Adrenal gland (tissue), 12 donors: Measurements from ENCODE around the gene ZWILCH. TPM values are rescaled to one million over a fixed set of nuclear protein-coding genes. Genes with fewer than 3 reads are reported as not detected.

ENCODE experiments used
- DNase-seq, 7 donors: peaks; one replicate each; pipeline ENCODE4 v3.0.0-alpha.2; 2019 to 2020
- H3K27ac ChIP-seq, 5 donors: fragments of 200-600 bp; sonication (generic) in 4 of 5; 1 replicate in 3 of 5; 2 replicates in 2 of 5; pipeline versions ENCODE4 v1.5.1 to v1.8.0; 2016 to 2020; ENCODE audit warnings: mild to moderate bottlenecking in 1 of 5
- H3K27me3 ChIP-seq: fragments of 200-600 bp; 2 replicates; pipeline ENCODE4 v1.8.0; 2021
- H3K36me3 ChIP-seq, 2 donors: fragments of 200-600 bp; replicated peaks in 1 of 2; 1 replicate in 1 of 2; 2 replicates in 1 of 2; pipeline versions ENCODE4 v1.5.1 to v1.8.0; 2018 to 2022
- H3K4me1 ChIP-seq, 2 donors: fragments of 200-600 bp; replicated peaks in 1 of 2; 1 replicate in 1 of 2; 2 replicates in 1 of 2; pipeline versions ENCODE4 v1.5.1 to v1.8.0; 2018 to 2021
- H3K4me3 ChIP-seq, 4 donors: fragments of 200-600 bp; sonication (generic) in 3 of 4; one replicate each; pipeline ENCODE4 v1.5.1; 2016 to 2018
- H3K9me3 ChIP-seq, 3 donors: fragments of 200-600 bp; sonication (generic) in 1 of 3; replicated peaks in 1 of 3; 1 replicate in 2 of 3; 2 replicates in 1 of 3; pipeline versions ENCODE4 v1.5.1 to v1.8.0; 2016 to 2021
- POLR2A ChIP-seq, 2 donors: fragments of 450-650 bp; IDR thresholded peaks; one replicate each; pipeline ENCODE4 v1.6.1; 2017; ENCODE audit warnings: antibody characterized with exemption in 2 of 2, mild to moderate bottlenecking in 2 of 2, moderate library complexity in 1 of 2
- WGBS, 4 donors: extraction: QIAGEN DNeasy Blood & Tissue Kit in 2 of 4; methylation state at CpG; one replicate each; pipeline versions ENCODE4 v1.1.5 to v1.1.7; 2013 to 2017; 5-methylcytosine and 5-hydroxymethylcytosine counted together
- intact Hi-C, 2 donors: fragments of 100-400 bp; cut with DNase I; formaldehyde crosslinking; loops; one replicate each; pipeline versions ENCODE4 v1.14.1 to v1.15.0; 2022 to 2023
- polyA plus RNA-seq, 3 donors: library from polyadenylated mRNA; stranded (reverse); fragments of 200-250 nt in 2 of 3; fragments of 350-450 nt in 1 of 3; fragmentation: Illumina TruSeq in 1 of 3; extraction: RNeasy Lipid Tissue Mini Kit (QIAGEN cat#74804) in 1 of 3; gene quantifications; one replicate each; pipeline ENCODE4 v1.2.3, GENCODE V29; 2013 to 2014
- total RNA-seq, 9 donors: library from RNA; depleted of rRNA in 4 of 9; stranded (reverse); fragments of >200 nt in 4 of 9; fragments of 120-200 nt in 1 of 9; fragmentation: NEBNext Ultra II Directional in 1 of 9; extraction: Animal tissue kit (Norgen Biotek cat#: 25700) in 1 of 9; gene quantifications; one replicate each; pipeline versions ENCODE4 v1.1.0 to v1.2.4, GENCODE V29; 2013 to 2023
- TF ChIP-seq, protein P1 (sequence below), 6 experiments: fragments of 450-650 bp in 4 of 6; fragments of 200-600 bp in 2 of 6; sonication (generic) in 1 of 6; IDR thresholded peaks; 1 replicate in 5 of 6; 2 replicates in 1 of 6; pipeline versions ENCODE4 v1.5.1 to v1.8.0; 2016 to 2021; ENCODE audit warnings: antibody characterized with exemption in 6 of 6, mild to moderate bottlenecking in 2 of 6, moderate library complexity in 1 of 6
- donor health status: healthy with polysubstance abuse.
- donor health status: Bipolar disorder and iron deficiency.
- donor health status: DM: yes; HTN: yes; CAD: no.
- donor health status: DM: no; HTN: no; CAD: no.
- donor health status: DM: no; HTN: no; CAD: no.
- donor health status: DM: yes; HTN: yes; CAD: no.

ZWILCH gene
- total and polyA plus RNA-seq, 12 donors: 1.1 to 11.4 (median 3.8) TPM

DNA sequence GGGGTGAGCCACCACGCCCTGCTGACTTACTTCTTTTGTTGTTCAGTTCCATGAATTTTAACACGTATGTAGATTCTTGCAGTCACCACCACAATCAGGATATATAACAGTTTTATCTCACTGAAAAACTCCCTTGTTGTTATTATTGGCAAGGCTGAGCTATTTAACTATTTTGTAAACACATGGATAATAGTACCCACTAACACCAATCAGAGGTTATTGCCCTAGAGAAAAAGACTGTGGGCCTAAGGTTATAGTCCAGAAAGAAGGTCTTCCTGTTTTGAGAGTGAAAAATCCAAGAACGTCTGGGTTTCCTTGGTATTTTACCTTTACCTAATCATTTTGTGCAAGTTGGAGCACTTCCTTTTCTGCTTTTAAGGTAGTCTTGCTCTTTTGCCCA is 9.5 kb downstream of the ZWILCH start:
- no peaks in the 10 kb centered on the region for H3K9me3 ChIP-seq
- TF ChIP-seq POLR2A (IDR thresholded peaks at IDR 0.05): no peak
- TF ChIP-seq, protein P1, sequence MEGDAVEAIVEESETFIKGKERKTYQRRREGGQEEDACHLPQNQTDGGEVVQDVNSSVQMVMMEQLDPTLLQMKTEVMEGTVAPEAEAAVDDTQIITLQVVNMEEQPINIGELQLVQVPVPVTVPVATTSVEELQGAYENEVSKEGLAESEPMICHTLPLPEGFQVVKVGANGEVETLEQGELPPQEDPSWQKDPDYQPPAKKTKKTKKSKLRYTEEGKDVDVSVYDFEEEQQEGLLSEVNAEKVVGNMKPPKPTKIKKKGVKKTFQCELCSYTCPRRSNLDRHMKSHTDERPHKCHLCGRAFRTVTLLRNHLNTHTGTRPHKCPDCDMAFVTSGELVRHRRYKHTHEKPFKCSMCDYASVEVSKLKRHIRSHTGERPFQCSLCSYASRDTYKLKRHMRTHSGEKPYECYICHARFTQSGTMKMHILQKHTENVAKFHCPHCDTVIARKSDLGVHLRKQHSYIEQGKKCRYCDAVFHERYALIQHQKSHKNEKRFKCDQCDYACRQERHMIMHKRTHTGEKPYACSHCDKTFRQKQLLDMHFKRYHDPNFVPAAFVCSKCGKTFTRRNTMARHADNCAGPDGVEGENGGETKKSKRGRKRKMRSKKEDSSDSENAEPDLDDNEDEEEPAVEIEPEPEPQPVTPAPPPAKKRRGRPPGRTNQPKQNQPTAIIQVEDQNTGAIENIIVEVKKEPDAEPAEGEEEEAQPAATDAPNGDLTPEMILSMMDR (IDR thresholded peaks at IDR 0.05): no peak
- no peaks in the 10 kb centered on the region for H3K27me3 ChIP-seq
- intact Hi-C loops: no loop called here
- no peak overlapping the region for H3K4me3 ChIP-seq
- H3K36me3 ChIP-seq: no peaks in the 10 kb centered on the region
- 77 to 93% (median 79%) methylated on average over 3 of the region's 3 CpGs for WGBS, 4 donors
- no peak for DNase-seq
- no peaks in the 10 kb centered on the region for H3K4me1 ChIP-seq
- H3K27ac ChIP-seq: no peak overlapping the region

DNA sequence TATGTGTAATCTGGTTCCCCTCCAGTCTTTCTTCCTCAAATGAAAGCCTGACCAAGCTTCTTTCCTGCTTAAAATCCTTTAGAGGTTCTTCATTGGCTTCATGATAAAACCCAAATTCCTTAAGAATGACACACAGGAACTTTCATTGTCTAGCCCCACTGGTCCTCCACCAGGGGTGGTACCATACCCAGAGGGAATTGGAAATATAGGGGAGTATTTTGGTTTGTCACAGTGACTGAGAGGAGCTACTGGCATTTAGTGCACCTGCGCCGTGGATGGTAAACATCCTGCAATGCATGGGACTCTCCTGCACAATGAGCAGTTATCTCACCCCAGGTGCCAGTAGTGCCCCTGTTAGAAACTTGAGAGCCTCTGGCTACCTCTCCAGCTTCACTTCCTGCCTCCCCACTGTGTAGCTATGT is 10.8 kb downstream of the ZWILCH start:
- TF ChIP-seq, protein P1 (IDR thresholded peaks at IDR 0.05): no peak
- TF ChIP-seq POLR2A (IDR thresholded peaks at IDR 0.05): no peak
- Histone ChIP-seq H3K27me3 (no peaks in the 10 kb centered on the region), H3K36me3 (no peaks in the 10 kb centered on the region), H3K9me3 (no peaks in the 10 kb centered on the region), H3K4me1 (no peaks in the 10 kb centered on the region), H3K4me3 (no peak overlapping the region), H3K27ac (no peak overlapping the region)
- 94 to 100% (median 99%) methylated on average over 1 to 2 of the region's 2 CpGs for WGBS, 4 donors
- no peak for DNase-seq
- intact Hi-C loops: no loop called here

- H3K4me3 ChIP-seq: no peak overlapping the region
- H3K36me3 ChIP-seq: no peaks in the 10 kb centered on the region
- no peak for TF ChIP-seq POLR2A (IDR thresholded peaks at IDR 0.05)
- TF ChIP-seq, protein P1 (IDR thresholded peaks at IDR 0.05): no peak
- intact Hi-C loops: no loop called here
- H3K4me1 ChIP-seq: no peaks in the 10 kb centered on the region
- H3K27me3 ChIP-seq: no peaks in the 10 kb centered on the region
- H3K27ac ChIP-seq: no peak overlapping the region
- DNase-seq: no peak
- WGBS, 4 donors: 93 to 95% (median 95%) methylated on average over 3 of the region's 3 CpGs
- H3K9me3 ChIP-seq: no peaks in the 10 kb centered on the region
Observed at GRCh38 chr15:66523926-66524325, 18.8 kb downstream of the ZWILCH start.

DNA sequence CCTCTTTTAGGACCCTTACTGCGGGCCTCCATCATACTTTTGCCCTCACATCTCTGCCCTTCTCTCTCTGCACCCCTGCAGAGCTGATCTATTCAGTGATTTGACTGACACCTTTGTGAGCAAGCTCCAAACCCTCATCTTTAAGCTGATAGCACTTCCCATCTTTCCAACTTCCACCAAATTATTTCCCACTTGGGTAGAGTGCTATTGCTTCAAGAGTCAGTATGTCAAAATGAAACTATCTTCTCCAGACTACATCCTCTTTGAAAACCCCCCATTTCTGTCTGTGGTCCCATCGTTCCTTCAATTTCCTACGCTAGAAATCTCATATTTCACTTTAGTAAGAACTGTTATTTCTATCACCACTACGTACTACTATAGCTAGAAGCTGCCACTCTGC is 19.7 kb downstream of the ZWILCH start:
- Histone ChIP-seq H3K27me3 (no peaks in the 10 kb centered on the region), H3K4me3 (no peak overlapping the region), H3K27ac (no peak overlapping the region), H3K36me3 (no peaks in the 10 kb centered on the region), H3K9me3 (no peaks in the 10 kb centered on the region), H3K4me1 (no peaks in the 10 kb centered on the region)
- TF ChIP-seq, protein P1 (IDR thresholded peaks at IDR 0.05): no peak
- no peak for TF ChIP-seq POLR2A (IDR thresholded peaks at IDR 0.05)
- intact Hi-C loops: no loop called here
- DNase-seq: no peak
- WGBS, 4 donors: 85 to 92% (median 88%) methylated on average over 4 of the region's 4 CpGs
